ENCODE results near the gene TPI1.
"Not testable (repeated sequence)": the region's sequence is repeated elsewhere in the genome, so short reads cannot be mapped to it uniquely, and the experiment has no call there.

Gene TPI1

GRCh38 chr12:6887460-6887859 is 20.1 kb downstream of the TPI1 start:
- no peak for DNase-seq (ENCODE audit: low read depth in 1 of 2, low spot score in 1 of 2)
- in situ Hi-C loops (cut with HindIII; ENCODE audit: low pct_unique_long_range_greater_than_20kb, low sequenced_read_pairs), result no loop called here
- TF ChIP-seq JUND (IDR thresholded peaks at IDR 0.05; ENCODE audit: low read depth), result no peak

- no peak for DNase-seq (ENCODE audit: low read depth in 1 of 2, low spot score in 1 of 2)
- no peak for TF ChIP-seq JUND (IDR thresholded peaks at IDR 0.05; ENCODE audit: low read depth)
- in situ Hi-C loops (cut with HindIII; ENCODE audit: low pct_unique_long_range_greater_than_20kb, low sequenced_read_pairs), result no loop called here
Observed at GRCh38 chr12:6888360-6888759, 21.0 kb downstream of the TPI1 start.

GRCh38 chr12:6888794-6889193 is 21.5 kb downstream of the TPI1 start:
- in situ Hi-C loops (cut with HindIII; ENCODE audit: low pct_unique_long_range_greater_than_20kb, low sequenced_read_pairs), result not testable (repeated sequence)

GRCh38 chr12:6889775-6890573 is 22.6 kb downstream of the TPI1 start:
- in situ Hi-C loops (cut with HindIII; ENCODE audit: low pct_unique_long_range_greater_than_20kb, low sequenced_read_pairs); DNase-seq (ENCODE audit: low read depth in 1 of 2, low spot score in 1 of 2): not testable (repeated sequence)

More at GRCh38 chr12:6888794-6889193, 21.5 kb downstream of the TPI1 start:
- not testable (repeated sequence) for DNase-seq (ENCODE audit: low read depth in 1 of 2, low spot score in 1 of 2)

GRCh38 chr12:6890789-6891645 is 23.7 kb downstream of the TPI1 start:
- in situ Hi-C loops (cut with HindIII; ENCODE audit: low pct_unique_long_range_greater_than_20kb, low sequenced_read_pairs), result no loop called here
- peak; percentile 56 to 90 for DNase-seq (ENCODE audit: low read depth in 1 of 2, low spot score in 1 of 2)
- no peak for TF ChIP-seq JUND (IDR thresholded peaks at IDR 0.05; ENCODE audit: low read depth)

- TF ChIP-seq JUND (IDR thresholded peaks at IDR 0.05; ENCODE audit: low read depth), result no peak
- in situ Hi-C loops (cut with HindIII; ENCODE audit: low pct_unique_long_range_greater_than_20kb, low sequenced_read_pairs), result no loop called here
- DNase-seq (ENCODE audit: low read depth in 1 of 2, low spot score in 1 of 2), result no peak
Observed at GRCh38 chr12:6891646-6892001, 24.3 kb downstream of the TPI1 start.

GRCh38 chr12:6892683-6893082 is 25.4 kb downstream of the TPI1 start:
- in situ Hi-C loops (cut with HindIII; ENCODE audit: low pct_unique_long_range_greater_than_20kb, low sequenced_read_pairs); DNase-seq (ENCODE audit: low read depth in 1 of 2, low spot score in 1 of 2): not testable (repeated sequence)

- no peak for DNase-seq (ENCODE audit: low read depth in 1 of 2, low spot score in 1 of 2)
- no peak for TF ChIP-seq JUND (IDR thresholded peaks at IDR 0.05; ENCODE audit: low read depth)
- in situ Hi-C loops (cut with HindIII; ENCODE audit: low pct_unique_long_range_greater_than_20kb, low sequenced_read_pairs), result no loop called here
Observed at GRCh38 chr12:6894321-6894720, 27.0 kb downstream of the TPI1 start.

GRCh38 chr12:6896846-6897435 is 29.6 kb downstream of the TPI1 start:
- no peak for DNase-seq (ENCODE audit: low read depth in 1 of 2, low spot score in 1 of 2)
- in situ Hi-C loops (cut with HindIII; ENCODE audit: low pct_unique_long_range_greater_than_20kb, low sequenced_read_pairs), result no loop called here
- TF ChIP-seq JUND (IDR thresholded peaks at IDR 0.05; ENCODE audit: low read depth), result no peak

GRCh38 chr12:6899427-6899826 is 32.1 kb downstream of the TPI1 start:
- in situ Hi-C loops (cut with HindIII; ENCODE audit: low pct_unique_long_range_greater_than_20kb, low sequenced_read_pairs), result no loop called here
- TF ChIP-seq JUND (IDR thresholded peaks at IDR 0.05; ENCODE audit: low read depth), result no peak
- no peak for DNase-seq (ENCODE audit: low read depth in 1 of 2, low spot score in 1 of 2)

GRCh38 chr12:6899837-6900519 is 32.6 kb downstream of the TPI1 start:
- in situ Hi-C loops (cut with HindIII; ENCODE audit: low pct_unique_long_range_greater_than_20kb, low sequenced_read_pairs), result no loop called here
- no peak for TF ChIP-seq JUND (IDR thresholded peaks at IDR 0.05; ENCODE audit: low read depth)
- peak in 1 of 2 experiments; percentile 39 for DNase-seq (ENCODE audit: low read depth in 1 of 2, low spot score in 1 of 2)

- TF ChIP-seq JUND (IDR thresholded peaks at IDR 0.05; ENCODE audit: low read depth), result no peak
- no peak for DNase-seq (ENCODE audit: low read depth in 1 of 2, low spot score in 1 of 2)
- in situ Hi-C loops (cut with HindIII; ENCODE audit: low pct_unique_long_range_greater_than_20kb, low sequenced_read_pairs), result no loop called here
Observed at GRCh38 chr12:6902448-6902847, 35.1 kb downstream of the TPI1 start.

All from T47D (cell line).